Body of pancreas (tissue), 4 donors: ENCODE measurements around the gene KIF3B. TPM values are rescaled to one million over a fixed set of nuclear protein-coding genes. Genes with fewer than 3 reads are reported as not detected.

Source experiments
- ATAC-seq: fragments of 150-250 bp; one replicate; pipeline ENCODE4 v1.9.1; 2016
- DNase-seq, 4 donors: peaks; one replicate each; pipeline ENCODE4 v3.0.0-alpha.2; 2019
- H3K27ac ChIP-seq, 4 donors: fragments of 200-600 bp; sonication (generic); 1 replicate in 3 of 4; 2 replicates in 1 of 4; pipeline versions ENCODE4 v1.5.1 to v1.6.1; 2016 to 2019; ENCODE audit warnings: mild to moderate bottlenecking in 1 of 4, mixed read lengths in 1 of 4, moderate library complexity in 1 of 4
- H3K27me3 ChIP-seq, 2 donors: fragments of 200-600 bp; sonication (generic); one replicate each; pipeline ENCODE4 v1.6.0; 2016; ENCODE audit warnings: mild to moderate bottlenecking in 1 of 2
- H3K36me3 ChIP-seq, 2 donors: fragments of 200-600 bp; sonication (generic); replicated peaks in 1 of 2; 2 replicates each; pipeline ENCODE4 v1.5.1; 2016; ENCODE audit warnings: low read depth in 2 of 2; ENCODE audit not compliant: insufficient read depth in 1 of 2
- H3K4me1 ChIP-seq: fragments of 200-600 bp; sonication (generic); one replicate; pipeline ENCODE4 v1.6.0; 2016
- H3K4me3 ChIP-seq, 2 donors: fragments of 200-600 bp; sonication (generic); 1 replicate in 1 of 2; 2 replicates in 1 of 2; pipeline ENCODE4 v1.5.1; 2016 to 2019
- H3K9me3 ChIP-seq, 3 donors: fragments of 200-600 bp; sonication (generic); 1 replicate in 2 of 3; 2 replicates in 1 of 3; pipeline ENCODE4 v1.5.1; 2016
- POLR2A ChIP-seq, 3 donors: fragments of 450-650 bp; IDR thresholded peaks; one replicate each; pipeline ENCODE4 v1.6.1; 2016; ENCODE audit warnings: antibody characterized with exemption in 3 of 3, mild to moderate bottlenecking in 2 of 3
- WGBS, 2 donors: methylation state at CpG; one replicate each; pipeline ENCODE4 v1.1.5; 2017; 5-methylcytosine and 5-hydroxymethylcytosine counted together
- intact Hi-C: fragments of 100-400 bp; cut with DNase I; formaldehyde crosslinking; loops from one replicate; pipeline ENCODE4 v1.15.1; 2023
- total RNA-seq, 2 donors: library from RNA; depleted of rRNA; stranded (reverse); fragments of >200 nt; gene quantifications; one replicate each; pipeline ENCODE4 v1.1.0, GENCODE V29; 2016
- TF ChIP-seq, protein P1 (sequence below), 7 experiments: fragments of 450-650 bp in 4 of 7; fragments of 200-600 bp in 3 of 7; sonication (generic) in 3 of 7; IDR thresholded peaks; one replicate each; pipeline ENCODE4 v1.5.1; 2016 to 2019; ENCODE audit warnings: antibody characterized with exemption in 7 of 7

Gene KIF3B
- total RNA-seq, 2 donors from 2014 or later: 23.1 to 28.3 TPM

DNA sequence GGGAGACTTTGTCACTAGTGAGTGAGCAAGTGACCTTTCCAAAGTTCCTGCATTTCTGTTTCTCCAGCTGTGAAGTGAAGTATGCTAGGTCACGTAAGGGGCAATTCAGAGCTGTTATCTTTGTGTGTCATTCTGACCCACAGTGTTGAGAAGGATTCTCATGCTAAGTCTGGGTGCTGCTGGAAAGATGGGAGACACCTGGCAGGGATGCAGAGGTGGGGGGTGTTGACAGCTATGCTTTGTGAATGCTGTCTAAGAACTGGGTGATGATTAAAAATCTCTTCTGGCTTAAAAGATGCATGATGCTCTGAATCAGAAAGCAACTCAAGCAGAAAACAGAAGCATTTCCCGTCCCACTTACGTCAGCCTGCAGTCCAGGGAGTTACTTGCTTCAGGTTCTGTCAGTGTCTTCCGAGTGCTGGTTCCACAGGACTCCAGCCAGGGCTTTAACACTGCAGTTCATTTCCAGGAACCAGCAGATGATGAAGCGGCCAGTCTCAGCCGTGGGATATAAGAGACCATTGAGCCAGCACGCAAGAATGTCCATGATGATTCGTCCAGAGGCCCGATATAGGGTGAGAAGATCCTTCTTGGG, 49.7 kb downstream of the KIF3B start:
- Histone ChIP-seq H3K4me1 (peaks cover 73% of the 10 kb centered on the region), H3K36me3 (peaks cover 0 to 3% of the 10 kb centered on the region in 2 donors), H3K27me3 (no peaks in the 10 kb centered on the region), H3K27ac (peak overlapping the region in 2 of 4 donors; percentile 76 to 87), H3K9me3 (no peaks in the 10 kb centered on the region), H3K4me3 (no peak overlapping the region)
- TF ChIP-seq POLR2A (IDR thresholded peaks at IDR 0.05): no peak
- TF ChIP-seq, protein P1, sequence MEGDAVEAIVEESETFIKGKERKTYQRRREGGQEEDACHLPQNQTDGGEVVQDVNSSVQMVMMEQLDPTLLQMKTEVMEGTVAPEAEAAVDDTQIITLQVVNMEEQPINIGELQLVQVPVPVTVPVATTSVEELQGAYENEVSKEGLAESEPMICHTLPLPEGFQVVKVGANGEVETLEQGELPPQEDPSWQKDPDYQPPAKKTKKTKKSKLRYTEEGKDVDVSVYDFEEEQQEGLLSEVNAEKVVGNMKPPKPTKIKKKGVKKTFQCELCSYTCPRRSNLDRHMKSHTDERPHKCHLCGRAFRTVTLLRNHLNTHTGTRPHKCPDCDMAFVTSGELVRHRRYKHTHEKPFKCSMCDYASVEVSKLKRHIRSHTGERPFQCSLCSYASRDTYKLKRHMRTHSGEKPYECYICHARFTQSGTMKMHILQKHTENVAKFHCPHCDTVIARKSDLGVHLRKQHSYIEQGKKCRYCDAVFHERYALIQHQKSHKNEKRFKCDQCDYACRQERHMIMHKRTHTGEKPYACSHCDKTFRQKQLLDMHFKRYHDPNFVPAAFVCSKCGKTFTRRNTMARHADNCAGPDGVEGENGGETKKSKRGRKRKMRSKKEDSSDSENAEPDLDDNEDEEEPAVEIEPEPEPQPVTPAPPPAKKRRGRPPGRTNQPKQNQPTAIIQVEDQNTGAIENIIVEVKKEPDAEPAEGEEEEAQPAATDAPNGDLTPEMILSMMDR (IDR thresholded peaks at IDR 0.05): no peak
- no peak for DNase-seq
- WGBS, 2 donors: 84 to 96% methylated on average over 9 of the region's 9 CpGs
- intact Hi-C loops: no loop called here
- no peak for ATAC-seq

DNA sequence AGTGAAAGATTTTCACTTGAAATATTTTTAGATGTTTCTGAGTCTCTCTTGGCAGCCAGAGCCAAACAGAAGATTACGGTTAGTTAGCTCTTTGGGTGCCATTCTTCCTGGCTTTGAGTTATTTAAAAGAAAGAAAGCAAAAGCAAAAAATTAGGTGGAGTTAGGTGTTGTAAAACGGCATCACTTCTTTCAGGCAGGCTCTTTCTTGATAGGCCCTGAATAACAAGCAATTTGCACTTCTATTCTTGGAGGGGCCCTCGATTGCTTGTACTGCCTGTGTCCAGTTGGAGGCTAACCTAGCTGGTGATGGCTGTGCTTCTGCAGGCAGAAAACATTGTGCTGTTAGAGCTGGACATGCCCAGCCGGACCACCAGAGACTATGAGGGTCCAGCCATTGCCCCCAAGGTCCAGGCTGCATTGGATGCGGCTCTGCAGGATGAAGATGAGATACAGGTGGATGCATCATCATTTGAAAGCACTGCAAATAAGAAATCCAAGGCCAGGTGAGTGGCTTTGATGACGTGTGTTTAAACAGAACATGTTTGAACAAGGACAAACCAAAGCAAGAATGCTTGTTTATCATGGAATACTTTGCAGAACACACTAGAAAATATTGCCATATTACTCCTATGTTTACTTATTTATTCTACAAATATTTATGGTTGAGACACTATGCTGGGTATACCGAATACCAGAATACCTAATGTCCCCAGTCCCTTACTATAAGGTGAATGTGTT, 52.5 kb downstream of the KIF3B start:
- ATAC-seq (peak; percentile 15), DNase-seq (peak in 3 of 4 donors; percentile 37 to 56 (median 38))
- Histone ChIP-seq H3K4me3 (no peak overlapping the region), H3K27ac (peak overlapping the region; percentile 73 to 87 (median 80)), H3K4me1 (peaks cover 92% of the 10 kb centered on the region), H3K36me3 (peaks cover 0 to 3% of the 10 kb centered on the region in 2 donors), H3K27me3 (no peaks in the 10 kb centered on the region), H3K9me3 (no peaks in the 10 kb centered on the region)
- no peak for TF ChIP-seq POLR2A (IDR thresholded peaks at IDR 0.05)
- TF ChIP-seq, protein P1 (IDR thresholded peaks at IDR 0.05): no peak
- 45 to 46% methylated on average over 7 of the region's 7 CpGs for WGBS, 2 donors
- intact Hi-C loops: no loop called here

DNA sequence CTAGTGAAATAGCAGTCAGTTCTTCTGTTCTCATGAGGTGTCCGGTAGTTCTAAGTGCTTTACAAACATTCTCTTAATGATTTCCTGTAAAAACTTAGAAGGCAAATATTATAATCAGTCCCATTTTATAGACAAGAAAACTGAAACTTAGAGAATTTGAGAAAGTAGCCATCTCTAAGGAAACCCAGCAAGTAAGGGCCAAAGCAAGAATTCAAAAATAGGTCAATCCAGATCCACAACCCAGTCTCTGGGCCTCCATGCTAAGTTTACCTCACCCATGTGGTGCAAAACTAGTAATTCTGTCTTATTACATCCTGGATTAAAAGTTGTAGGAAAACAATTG, 53.1 kb downstream of the KIF3B start:
- no peak for DNase-seq
- peak overlapping the region; percentile 73 to 87 (median 80) for H3K27ac ChIP-seq
- H3K4me3 ChIP-seq: no peak overlapping the region
- ATAC-seq: no peak
- peaks cover 88% of the 10 kb centered on the region for H3K4me1 ChIP-seq
- intact Hi-C loops: no loop called here
- no peaks in the 10 kb centered on the region for H3K27me3 ChIP-seq
- no peaks in the 10 kb centered on the region for H3K9me3 ChIP-seq
- 22 to 26% methylated on average over 1 of the region's 1 CpG for WGBS, 2 donors
- peaks cover 0 to 3% of the 10 kb centered on the region in 2 donors for H3K36me3 ChIP-seq
- no peak for TF ChIP-seq POLR2A (IDR thresholded peaks at IDR 0.05)
- TF ChIP-seq, protein P1 (IDR thresholded peaks at IDR 0.05): no peak

DNA sequence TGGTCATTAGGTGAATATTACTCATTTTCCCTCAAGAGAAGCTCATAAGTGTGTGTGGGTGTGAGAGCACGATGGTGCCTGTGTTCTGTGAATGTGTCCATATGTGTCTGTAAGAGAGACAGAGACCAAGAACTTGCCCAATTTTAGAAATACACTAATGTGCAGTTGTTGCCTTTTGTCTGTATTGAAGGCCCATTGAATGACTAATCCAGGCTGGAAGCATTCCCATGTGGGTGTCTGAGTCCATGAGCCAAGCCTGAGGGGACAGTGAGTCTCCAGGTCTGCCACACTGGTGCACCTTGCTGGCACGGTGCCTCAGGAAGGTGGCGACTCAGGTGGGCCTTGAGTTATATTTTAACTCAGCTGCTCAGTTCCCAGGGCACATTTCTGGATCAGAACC, 55.2 kb downstream of the KIF3B start:
- peaks cover 0 to 3% of the 10 kb centered on the region in 2 donors for H3K36me3 ChIP-seq
- peak; percentile 90 to 98 (median 96) for DNase-seq

More for the DNA sequence above, 55.2 kb downstream of the KIF3B start:
- ATAC-seq: peak; percentile 85
- intact Hi-C loops: no loop called here
- TF ChIP-seq POLR2A (IDR thresholded peaks at IDR 0.05): peak in 1 of 3 donors; percentile 41
- TF ChIP-seq, protein P1 (IDR thresholded peaks at IDR 0.05): no peak
- H3K4me1 ChIP-seq: peaks cover 77% of the 10 kb centered on the region
- H3K27ac ChIP-seq: peak overlapping the region; percentile 73 to 87 (median 80)
- H3K4me3 ChIP-seq: no peak overlapping the region
- WGBS, 2 donors: 9 to 15% methylated on average over 3 of the region's 3 CpGs
- H3K27me3 ChIP-seq: no peaks in the 10 kb centered on the region
- H3K9me3 ChIP-seq: no peaks in the 10 kb centered on the region
